Measurements from ENCODE around the gene SEMA5A. TPM values are rescaled to one million over a fixed set of nuclear protein-coding genes. Genes with fewer than 3 reads are reported as not detected.
A peak's percentile ranks its signal among the peaks of the same experiment; 100 is the strongest.

Gene SEMA5A
- polyA plus RNA-seq, 1 experiment: 98.4 TPM

DNA sequence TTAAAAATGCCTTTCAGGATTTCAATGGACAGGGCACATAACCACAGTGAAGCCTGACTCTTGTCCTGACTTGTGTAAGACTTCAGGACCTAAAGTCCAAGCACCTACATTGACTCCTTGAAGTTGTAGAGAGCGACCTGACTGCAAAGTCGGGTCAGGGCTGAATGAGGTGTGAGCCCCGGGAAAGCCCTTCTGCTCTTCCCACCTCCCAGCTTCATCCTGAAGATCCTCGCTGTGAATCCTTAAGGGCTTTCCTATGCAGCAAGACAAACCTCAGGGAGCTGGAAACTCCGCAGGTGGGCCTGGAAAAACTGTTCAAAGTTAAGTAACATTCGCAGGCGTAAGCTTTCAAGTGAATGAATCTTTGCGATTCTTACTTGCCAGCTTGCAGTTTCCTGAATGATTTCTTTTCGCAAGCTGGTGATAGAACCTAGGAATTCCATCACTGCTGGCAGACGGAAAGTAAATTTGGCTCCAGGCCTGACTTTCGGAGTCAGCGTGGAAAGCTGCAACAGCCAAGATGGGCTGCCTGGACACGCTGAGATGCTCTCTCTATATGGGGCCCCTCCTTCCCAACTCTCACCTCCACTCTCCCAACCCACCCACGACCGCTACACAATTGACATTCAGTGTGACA lies 10.9 kb downstream of the SEMA5A start:
- DNase-seq (ENCODE audit: low read depth): no peak
- TF ChIP-seq, protein P1, sequence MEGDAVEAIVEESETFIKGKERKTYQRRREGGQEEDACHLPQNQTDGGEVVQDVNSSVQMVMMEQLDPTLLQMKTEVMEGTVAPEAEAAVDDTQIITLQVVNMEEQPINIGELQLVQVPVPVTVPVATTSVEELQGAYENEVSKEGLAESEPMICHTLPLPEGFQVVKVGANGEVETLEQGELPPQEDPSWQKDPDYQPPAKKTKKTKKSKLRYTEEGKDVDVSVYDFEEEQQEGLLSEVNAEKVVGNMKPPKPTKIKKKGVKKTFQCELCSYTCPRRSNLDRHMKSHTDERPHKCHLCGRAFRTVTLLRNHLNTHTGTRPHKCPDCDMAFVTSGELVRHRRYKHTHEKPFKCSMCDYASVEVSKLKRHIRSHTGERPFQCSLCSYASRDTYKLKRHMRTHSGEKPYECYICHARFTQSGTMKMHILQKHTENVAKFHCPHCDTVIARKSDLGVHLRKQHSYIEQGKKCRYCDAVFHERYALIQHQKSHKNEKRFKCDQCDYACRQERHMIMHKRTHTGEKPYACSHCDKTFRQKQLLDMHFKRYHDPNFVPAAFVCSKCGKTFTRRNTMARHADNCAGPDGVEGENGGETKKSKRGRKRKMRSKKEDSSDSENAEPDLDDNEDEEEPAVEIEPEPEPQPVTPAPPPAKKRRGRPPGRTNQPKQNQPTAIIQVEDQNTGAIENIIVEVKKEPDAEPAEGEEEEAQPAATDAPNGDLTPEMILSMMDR (IDR thresholded peaks at IDR 0.05; ENCODE audit: insufficient read depth, low read depth, low read length): no peak
- CTCF ChIA-PET: interaction anchor here (1.2 to 1.5 kb wide), 2 partner anchors 9 to 10 kb away, joined by 3 read pairs; partner anchors contain the start of gene SEMA5A

DNA sequence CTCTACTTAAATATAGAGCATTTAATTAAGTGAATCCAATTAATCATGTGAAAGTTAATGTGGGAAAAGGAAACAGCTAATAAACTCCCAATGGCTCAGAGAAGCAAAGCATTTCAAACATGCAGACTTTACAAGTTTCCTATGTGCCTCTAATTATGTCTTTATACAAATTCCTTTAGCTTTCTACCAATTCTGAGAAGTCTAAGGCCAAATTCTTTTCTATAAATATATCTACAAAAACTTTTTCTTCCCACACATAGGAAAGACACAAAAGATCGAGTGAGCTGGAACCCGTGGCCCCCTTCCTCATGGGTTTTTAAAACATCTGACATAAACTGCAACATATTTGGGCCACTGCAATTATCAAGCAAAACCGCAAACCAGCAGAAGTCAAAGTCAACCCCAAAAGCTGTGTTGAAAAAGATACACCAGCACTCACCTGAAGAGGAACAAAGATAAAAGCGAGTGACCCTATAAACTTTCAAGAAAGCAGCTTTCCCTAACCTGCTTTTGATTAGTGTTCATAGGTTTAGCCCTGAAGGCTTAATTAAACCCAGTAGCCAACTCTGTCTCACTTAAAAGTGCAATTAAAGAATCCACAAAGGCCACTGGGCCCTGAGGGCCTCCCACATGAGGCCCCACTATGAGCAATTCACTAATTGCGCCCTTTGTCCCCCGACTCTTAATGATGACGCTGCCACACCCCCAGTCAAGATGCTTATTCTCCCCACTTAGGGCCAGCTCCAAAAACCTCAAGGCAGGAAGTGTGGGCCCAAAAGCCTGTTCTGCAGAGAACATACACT lies 12.1 kb downstream of the SEMA5A start:
- ChIA-PET POLR2A (interaction anchor here (0.7 kb wide), 1 partner anchor 67 kb away, joined by 3 read pairs; no protein-coding TSS in a partner anchor), CTCF (interaction anchor here (0.6 to 1.7 kb wide), 2 partner anchors 13 to 112 kb away, joined by 3 read pairs; no protein-coding TSS in a partner anchor)
- Histone ChIP-seq H3K4me3 (ENCODE audit: low read depth, low read length) (no peak overlapping the region), H3K27me3 (ENCODE audit: control insufficient read depth, insufficient read depth, low read length) (no peaks in the 10 kb centered on the region), H3K36me3 (ENCODE audit: control insufficient read depth, insufficient read depth, low read length) (no peaks in the 10 kb centered on the region; the same call in 1 of the 2 replicates)
- TF ChIP-seq, protein P1 (IDR thresholded peaks at IDR 0.05; ENCODE audit: insufficient read depth, low read depth, low read length): no peak
- peak; percentile 48 for DNase-seq (ENCODE audit: low read depth)

More for the DNA sequence above, 10.9 kb downstream of the SEMA5A start:
- POLR2A ChIA-PET: no interaction called here
- H3K27me3 ChIP-seq (ENCODE audit: control insufficient read depth, insufficient read depth, low read length): no peaks in the 10 kb centered on the region
- no peaks in the 10 kb centered on the region; the same call in 1 of the 2 replicates for H3K36me3 ChIP-seq (ENCODE audit: control insufficient read depth, insufficient read depth, low read length)
- no peak overlapping the region for H3K4me3 ChIP-seq (ENCODE audit: low read depth, low read length)

DNA sequence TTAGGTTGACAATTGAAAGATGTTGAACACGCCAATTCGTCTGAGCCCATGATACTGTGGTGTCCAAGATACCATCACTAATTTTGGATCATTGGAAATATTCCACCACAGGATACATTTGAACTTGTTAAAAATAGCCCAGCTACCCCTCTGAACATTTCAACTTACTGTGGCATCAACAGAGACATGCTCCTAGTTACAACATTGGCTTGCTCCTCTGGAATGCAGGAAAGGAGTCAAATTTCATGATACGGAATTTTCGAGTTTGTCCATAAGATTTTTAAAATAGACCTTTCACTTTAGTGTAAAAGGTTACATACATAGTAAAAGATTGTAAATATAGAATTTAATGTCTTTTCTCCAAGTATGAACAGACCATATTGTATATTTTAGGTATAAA lies 12.8 kb downstream of the SEMA5A start:
- DNase-seq (ENCODE audit: low read depth): no peak
- TF ChIP-seq, protein P1 (IDR thresholded peaks at IDR 0.05; ENCODE audit: insufficient read depth, low read depth, low read length): no peak
- Histone ChIP-seq H3K27me3 (ENCODE audit: control insufficient read depth, insufficient read depth, low read length) (no peaks in the 10 kb centered on the region), H3K36me3 (ENCODE audit: control insufficient read depth, insufficient read depth, low read length) (no peaks in the 10 kb centered on the region; the same call in 1 of the 2 replicates), H3K4me3 (ENCODE audit: low read depth, low read length) (no peak overlapping the region)
- POLR2A ChIA-PET: no interaction called here
- CTCF ChIA-PET: interaction anchor here (1.7 kb wide), 1 partner anchor 12 kb away, joined by 3 read pairs; no protein-coding TSS in a partner anchor

DNA sequence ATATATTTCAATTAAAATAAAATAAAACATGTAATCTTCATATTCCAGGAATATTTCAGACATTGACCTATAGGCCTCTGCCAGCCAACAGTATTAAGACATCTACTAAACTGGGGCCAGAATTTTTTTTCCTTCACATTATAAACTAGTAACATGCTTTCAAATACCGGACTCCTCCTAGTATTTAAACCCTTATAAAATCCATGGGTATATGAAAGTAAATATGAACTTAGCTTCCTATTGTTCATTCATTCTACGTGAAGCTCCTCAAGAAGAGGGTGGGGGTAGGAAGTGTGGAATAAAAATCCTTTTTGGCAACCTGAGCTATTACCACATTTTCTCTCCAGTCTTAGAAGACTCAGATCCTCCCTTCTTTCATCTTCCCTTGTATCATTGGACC lies 16.4 kb downstream of the SEMA5A start:
- POLR2A ChIA-PET: interaction anchor here (0.6 kb wide), 1 partner anchor 305 kb away, joined by 5 read pairs; no protein-coding TSS in a partner anchor
- no peak for DNase-seq (ENCODE audit: low read depth)
- TF ChIP-seq, protein P1 (IDR thresholded peaks at IDR 0.05; ENCODE audit: insufficient read depth, low read depth, low read length): no peak

DNA sequence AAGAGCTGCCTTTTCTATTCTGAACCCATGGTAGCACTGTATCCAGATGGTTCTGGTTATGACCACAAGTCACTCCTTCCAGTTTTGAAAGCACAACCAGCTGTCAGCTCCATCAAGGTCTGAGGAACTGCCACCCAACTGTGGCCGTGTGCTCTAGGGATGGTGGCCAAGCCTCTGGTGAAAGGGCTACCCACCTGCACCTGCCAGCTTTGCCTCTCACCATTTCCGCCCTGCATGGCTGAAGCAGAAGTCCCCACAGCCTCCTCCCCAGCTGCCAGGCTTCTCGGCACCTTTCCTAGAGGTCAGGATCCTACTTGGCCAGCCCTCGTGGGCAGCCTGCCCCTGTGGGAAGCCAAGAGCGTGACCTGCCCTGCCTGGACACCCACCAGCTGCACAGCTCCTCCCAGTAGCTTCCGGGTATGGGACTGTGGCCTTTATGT lies 16.8 kb downstream of the SEMA5A start:
- no peaks in the 10 kb centered on the region for H3K27me3 ChIP-seq (ENCODE audit: control insufficient read depth, insufficient read depth, low read length)
- TF ChIP-seq, protein P1 (IDR thresholded peaks at IDR 0.05; ENCODE audit: insufficient read depth, low read depth, low read length): no peak
- H3K4me3 ChIP-seq (ENCODE audit: low read depth, low read length): no peak overlapping the region
- peaks cover 3% of the 10 kb centered on the region for H3K36me3 ChIP-seq (ENCODE audit: control insufficient read depth, insufficient read depth, low read length)
- POLR2A ChIA-PET: interaction anchor here (0.6 kb wide), 1 partner anchor 305 kb away, joined by 5 read pairs; no protein-coding TSS in a partner anchor
- no peak for DNase-seq (ENCODE audit: low read depth)
- CTCF ChIA-PET: interaction anchor here (0.9 to 3.8 kb wide), 2 partner anchors 15 to 16 kb away, joined by 3 to 20 read pairs; no protein-coding TSS in a partner anchor

More for the DNA sequence above, 16.4 kb downstream of the SEMA5A start:
- no peaks in the 10 kb centered on the region for H3K27me3 ChIP-seq (ENCODE audit: control insufficient read depth, insufficient read depth, low read length)
- H3K4me3 ChIP-seq (ENCODE audit: low read depth, low read length): no peak overlapping the region
- H3K36me3 ChIP-seq (ENCODE audit: control insufficient read depth, insufficient read depth, low read length): peaks cover 3% of the 10 kb centered on the region
- CTCF ChIA-PET: interaction anchor here (0.9 to 3.8 kb wide), 2 partner anchors 15 to 16 kb away, joined by 3 to 20 read pairs; no protein-coding TSS in a partner anchor

Measured in BJ (cell line).